HG03064 (cell line): ENCODE measurements around the gene DNAH1.
"Not testable (repeated sequence)": the region's sequence is repeated elsewhere in the genome, so short reads cannot be mapped to it uniquely, and the experiment has no call there.

Experiments
- ATAC-seq: cut with Tn5 transposase; IDR thresholded peaks from one replicate; pipeline ENCODE4 v1.9.1; 2021; ENCODE audit warnings: low read depth; ENCODE audit not compliant: unreplicated experiment

The DNAH1 gene

DNA sequence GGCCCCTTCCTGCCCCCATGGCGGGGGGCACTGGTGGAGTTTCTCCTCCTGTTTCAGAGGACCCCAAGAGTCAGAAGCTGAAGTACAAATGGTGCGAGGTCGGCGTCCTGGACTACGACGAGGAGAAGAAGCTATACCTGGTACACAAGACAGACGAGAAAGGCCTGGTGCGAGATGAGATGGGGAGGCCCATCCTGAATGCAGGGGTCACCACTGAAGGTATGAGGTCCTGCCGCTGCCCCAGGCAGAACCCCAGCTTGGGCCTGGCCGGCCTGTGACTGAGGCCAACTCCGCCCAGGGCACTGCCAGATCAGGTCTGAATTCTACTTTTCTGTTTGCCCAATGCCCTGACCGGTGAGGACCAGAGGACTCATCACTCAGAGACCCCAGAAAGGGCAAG lies 15.0 kb downstream of the DNAH1 start:
- no peak for ATAC-seq

DNA sequence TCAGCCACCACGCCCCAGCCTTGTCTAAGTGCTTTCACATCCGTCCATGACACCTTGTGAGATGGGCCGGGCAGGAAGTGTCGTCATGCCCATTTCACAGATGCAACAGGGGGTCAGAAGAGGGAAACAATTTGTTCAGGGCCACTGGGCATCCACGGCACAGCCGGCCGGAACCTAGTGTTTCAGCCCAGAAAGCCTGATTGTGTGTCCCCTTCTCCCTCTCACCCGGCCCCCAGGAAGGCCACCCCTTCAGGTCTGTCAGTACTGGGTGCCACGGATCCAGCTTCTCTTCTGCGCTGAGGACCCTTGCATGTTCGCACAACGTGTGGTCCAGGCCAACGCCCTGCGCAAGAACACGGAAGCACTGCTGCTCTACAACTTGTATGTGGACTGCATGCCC lies 15.8 kb downstream of the DNAH1 start:
- no peak for ATAC-seq

DNA sequence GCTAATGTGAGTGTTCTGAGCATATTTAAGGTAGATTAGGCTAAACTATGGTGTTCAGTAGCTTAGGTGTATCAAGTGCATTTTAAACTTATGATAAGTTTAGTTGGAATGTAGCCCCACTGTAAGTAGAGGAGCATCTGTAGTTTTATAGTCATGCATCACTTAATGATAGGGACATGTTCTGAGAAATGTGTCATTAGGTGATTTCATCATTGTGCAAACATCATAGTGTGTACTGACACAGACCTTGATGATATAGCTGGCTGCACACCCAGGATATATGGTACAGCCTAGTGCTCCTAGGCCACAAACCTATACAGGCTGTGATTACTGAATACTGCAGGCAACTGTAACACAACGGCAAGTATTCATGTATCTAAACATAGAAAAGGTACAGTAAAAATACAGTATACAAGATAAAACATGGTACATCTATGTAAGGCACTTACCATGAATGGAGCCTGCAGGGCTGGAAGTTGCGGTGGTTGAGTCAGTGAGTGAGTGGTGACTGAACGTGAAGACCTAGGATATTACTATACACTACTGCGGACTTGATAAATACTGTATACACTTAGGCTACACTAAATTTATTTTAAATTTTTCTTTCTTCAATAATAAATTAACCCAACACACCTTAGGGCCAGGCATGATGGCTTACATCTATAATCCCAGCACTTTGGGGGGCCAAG lies 17.9 kb downstream of the DNAH1 start:
- no peak for ATAC-seq

DNA sequence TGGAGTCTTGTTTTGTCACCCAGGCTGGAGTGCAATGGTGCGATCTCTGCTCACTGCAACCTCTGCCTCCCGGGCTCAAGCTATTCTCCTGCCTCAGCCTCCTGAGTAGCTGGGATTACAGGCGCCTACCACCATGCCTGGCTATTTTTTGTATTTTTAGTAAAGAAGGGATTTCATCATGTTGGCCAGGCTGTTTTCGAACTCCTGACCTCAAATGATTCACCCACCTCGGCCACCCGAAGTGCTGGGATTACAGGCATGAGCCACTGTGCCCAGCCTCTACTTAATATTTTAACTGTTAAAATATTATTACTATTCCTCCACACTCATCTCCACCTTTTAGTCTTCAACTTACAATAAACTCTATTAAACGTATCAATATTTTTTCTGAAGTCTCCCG lies 22.0 kb downstream of the DNAH1 start:
- ATAC-seq, result not testable (repeated sequence)

DNA sequence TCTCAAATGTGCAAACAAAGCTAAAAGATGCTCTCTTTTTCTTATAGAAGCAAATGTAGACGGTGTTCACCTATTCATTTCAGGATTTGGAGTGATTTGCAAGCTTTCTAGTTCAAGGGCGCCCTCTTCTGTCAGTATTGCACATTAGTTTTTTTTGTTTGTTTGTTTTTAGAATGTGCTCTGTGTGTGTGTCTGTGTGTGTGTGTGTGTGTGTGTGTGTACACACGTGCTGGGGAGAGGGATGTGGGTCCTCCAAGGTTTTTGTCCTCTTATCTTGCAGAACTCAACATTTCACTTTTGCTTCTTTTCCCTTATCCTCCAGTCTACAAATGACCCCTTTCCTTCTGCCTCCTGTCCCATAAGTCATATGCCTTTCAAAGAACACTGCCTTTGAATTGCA lies 23.5 kb downstream of the DNAH1 start:
- no peak for ATAC-seq

DNA sequence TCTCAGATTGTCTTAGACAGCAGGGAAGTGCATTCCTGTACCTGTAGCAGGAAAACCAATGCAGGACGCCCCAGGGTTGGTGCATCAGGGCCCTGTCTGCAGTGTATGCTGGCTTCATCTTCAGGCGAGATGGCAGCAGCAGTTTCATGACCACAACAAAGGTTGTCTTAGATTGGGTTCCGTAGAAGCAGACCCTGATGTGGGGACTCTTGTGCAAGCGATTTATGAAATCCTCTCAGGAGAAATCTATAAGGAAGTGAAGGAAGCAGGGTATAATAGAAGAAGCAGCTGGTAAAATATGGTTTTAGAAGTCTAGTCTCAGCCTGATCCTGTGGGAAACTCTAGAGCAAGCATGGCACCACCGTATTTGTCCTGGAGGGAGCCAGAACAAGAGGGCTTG lies 25.0 kb downstream of the DNAH1 start:
- ATAC-seq, result no peak

DNA sequence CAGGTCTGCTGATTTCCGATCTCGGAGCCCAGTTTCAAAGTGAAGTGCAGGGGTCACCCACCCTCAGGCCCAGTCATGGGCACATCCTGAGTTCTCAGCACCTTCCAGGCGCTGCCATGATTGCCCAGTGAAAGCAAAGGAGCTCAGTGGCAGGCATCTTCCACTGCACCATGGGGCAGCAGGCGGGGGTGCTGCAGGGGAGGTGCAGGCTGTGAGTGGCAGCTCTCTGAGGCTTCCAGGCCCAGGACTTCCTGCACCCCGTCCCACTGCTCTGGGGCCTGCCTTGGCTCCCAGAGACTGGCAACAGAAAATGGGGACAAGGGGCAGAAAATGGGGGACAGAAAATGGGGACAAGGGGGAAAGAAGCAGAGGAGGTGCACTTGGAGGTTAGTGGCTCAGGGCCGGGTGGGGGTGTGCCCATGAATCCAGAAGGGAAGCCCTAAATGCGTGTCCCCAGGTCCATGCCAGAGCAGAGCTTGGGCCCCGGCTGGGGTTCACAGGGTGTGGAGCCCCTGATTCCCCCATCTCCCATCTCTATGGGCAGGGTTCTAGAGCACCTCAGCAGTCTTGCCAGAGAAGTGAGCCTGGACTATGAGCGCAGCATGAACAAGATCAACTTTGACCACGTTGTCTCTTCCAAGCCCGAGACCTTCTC lies 28.0 kb downstream of the DNAH1 start:
- ATAC-seq, result no peak

DNA sequence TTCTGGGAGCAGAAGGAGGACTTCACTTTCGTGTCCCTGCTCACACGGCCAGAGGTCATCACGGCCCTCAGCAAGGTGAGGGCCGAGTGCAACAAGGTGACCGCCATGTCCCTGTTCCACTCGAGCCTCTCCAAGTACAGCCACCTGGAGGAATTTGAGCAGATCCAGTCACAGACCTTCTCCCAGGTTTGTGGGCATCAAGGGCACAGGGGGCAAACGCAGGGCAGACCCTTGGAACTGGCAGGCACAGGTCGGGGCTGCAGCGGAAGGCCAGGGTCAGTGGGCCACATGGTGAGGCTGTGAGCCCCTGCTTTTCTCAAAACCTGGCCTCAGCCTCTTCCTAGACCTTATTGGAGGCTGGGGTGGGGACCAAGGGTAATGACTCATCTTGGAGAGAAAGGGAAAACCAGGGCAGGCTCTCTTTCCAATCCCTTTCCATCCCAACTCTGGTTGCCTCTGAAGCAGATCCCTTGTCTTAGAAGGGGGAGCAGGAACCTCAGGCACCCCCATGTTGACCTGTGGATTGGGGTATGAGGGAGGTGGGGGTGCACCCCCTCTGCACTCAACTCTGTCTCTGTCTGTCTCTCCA lies 29.5 kb downstream of the DNAH1 start:
- ATAC-seq, result no peak

DNA sequence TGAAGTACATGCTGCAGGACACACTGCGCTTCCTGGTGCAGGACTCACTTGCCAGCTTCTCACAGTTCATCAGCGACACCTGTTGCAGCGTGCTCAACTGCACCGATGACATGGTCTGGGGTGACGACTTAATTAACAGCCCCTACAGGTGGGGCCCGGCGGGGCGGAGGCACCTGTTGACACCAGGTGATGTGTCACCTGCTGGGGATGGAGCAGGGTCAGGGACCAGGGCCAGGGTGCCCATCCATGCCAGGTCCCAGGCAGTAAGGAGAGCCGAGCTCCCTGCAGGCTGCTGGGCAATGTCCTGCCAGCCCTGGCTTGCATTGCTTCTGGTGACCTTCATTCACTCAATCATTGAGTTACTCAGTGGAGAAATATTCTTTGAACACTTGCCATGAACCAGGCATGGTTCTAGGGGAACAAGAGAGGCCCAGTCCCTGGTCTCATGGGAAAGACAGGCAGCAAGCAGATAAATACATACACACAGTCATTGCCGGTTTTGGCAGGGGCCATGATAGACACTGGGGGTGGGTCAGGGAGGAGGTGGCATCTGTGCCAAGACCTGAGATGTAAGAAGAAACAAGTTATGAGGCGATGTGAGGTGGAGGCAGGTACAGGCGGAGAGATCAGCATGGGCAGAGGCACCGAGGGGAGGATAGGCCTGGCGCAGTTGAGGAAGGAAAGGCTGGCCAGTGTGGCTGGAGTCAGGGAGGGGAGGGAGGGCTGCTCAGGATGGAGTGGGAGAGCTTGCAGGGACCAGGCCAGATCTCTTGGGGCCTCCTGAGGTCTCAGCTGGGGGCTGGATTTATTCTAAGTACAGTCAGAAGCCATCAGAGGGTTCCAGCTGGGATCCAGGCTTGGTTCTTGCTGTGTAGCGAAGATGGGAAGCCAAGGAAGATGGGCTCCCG lies 30.8 kb downstream of the DNAH1 start:
- ATAC-seq, result no peak

DNA sequence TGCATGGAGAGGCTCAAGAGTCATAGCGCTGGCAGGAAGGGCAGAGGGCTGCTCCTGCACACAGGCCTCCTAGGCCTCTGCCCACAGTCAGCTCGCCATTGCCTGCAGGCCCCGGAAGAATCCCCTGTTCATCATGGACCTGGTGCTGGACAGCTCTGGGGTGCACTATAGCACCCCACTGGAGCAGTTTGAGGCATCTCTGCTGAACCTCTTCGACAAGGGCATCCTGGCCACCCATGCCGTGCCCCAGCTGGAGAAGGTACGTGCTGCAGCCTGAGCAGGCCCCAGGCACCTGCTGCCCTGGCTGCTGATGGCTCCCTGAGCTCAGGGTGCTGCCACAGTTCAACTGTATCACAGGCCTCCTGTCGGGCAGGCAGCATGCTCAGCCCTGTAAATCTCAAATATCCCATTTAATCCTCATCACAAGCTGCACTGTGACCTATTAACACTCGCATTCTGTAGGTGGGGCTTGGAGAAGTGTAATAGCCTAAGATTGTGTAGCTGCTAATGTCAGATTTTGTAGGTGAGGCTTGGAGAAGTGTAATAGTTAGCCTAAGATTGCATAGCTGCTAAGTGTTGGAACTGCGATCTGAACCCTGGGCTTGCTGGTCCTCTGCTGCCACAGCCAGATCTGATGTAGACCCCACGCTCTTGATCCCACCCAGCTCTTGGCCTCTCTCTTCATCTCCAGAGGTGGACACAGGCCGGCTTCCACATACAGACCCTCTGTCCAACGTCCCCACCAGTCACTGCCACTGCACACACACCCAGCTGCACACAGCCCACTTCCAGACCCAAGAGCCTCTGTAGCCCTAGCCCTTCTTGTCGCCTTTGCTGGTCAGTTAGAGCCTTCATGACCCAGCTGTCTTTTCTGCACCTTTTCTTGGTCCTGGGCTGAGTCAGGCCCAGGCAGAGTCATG lies 31.9 kb downstream of the DNAH1 start:
- no peak for ATAC-seq

DNA sequence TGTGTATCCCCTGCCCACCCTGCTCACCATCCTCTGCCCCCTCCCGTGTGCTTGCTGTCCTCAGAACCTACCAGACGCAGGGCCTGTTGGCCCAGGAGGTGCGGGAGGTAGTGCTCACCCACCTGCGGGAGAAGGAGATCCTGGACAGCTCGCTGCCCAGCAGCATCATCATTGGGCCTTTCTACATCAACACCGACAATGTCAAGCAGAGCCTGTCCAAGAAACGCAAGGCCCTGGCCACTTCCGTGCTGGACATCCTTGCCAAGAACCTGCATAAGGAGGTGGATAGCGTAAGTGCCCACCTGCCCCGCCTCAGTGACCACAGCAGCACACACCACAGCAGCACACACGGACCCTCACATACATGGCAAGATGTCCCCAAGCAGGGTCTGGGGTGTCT lies 33.0 kb downstream of the DNAH1 start:
- ATAC-seq, result no peak

DNA sequence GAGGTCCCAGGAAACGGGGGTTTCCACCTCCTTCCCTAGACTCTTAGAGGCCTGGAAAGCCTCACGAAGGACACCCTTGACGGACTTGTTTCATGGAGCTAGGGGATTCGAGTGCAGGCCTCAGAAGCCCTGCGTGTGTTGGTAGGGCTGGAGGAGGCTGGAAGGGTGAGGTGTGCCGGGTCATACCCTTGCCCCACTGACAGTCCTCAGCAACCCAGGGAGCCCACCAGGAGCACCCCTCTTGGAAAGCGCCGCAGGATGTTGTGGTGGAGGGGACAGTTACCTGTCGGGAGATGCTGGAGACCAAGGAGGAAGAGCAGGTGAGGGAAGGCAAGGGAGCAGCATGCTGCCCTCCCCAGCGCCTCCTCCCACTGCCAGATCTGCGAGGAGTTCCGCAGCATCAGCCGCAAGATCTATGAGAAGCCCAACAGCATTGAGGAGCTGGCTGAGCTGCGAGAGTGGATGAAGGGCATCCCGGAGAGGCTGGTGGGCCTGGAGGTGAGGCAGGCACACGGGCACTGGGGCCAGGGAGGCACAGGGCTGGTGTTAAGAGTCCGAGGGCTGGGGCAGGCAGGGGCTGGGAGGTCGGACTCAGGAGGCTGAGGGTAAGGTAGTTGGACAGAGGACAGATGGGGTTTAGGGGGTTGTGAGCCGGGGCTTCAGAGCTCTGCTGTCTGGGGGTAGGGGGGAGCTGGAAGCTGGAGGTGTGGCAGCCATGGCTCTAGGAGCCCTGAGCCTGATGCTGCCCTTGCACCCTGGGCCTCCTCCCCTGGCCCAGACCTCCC lies 33.7 kb downstream of the DNAH1 start:
- no peak for ATAC-seq

DNA sequence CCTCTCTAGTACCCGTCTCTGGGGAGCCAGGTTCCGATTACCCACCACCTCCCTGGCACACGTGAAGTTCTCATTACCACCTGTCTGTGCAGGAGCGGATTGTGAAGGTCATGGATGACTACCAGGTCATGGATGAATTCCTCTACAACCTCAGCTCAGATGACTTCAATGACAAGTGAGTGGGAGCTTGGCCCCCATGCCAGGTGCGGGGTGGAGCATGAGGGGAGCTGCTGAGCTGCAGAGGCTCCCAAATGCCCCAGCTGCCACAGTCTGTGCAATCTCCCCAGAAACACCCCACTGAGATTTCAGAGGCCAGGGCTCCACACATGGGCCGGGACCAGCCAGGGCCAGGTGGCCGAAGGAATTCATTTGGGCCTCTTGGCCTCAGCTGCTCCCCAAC lies 34.3 kb downstream of the DNAH1 start:
- ATAC-seq, result no peak

DNA sequence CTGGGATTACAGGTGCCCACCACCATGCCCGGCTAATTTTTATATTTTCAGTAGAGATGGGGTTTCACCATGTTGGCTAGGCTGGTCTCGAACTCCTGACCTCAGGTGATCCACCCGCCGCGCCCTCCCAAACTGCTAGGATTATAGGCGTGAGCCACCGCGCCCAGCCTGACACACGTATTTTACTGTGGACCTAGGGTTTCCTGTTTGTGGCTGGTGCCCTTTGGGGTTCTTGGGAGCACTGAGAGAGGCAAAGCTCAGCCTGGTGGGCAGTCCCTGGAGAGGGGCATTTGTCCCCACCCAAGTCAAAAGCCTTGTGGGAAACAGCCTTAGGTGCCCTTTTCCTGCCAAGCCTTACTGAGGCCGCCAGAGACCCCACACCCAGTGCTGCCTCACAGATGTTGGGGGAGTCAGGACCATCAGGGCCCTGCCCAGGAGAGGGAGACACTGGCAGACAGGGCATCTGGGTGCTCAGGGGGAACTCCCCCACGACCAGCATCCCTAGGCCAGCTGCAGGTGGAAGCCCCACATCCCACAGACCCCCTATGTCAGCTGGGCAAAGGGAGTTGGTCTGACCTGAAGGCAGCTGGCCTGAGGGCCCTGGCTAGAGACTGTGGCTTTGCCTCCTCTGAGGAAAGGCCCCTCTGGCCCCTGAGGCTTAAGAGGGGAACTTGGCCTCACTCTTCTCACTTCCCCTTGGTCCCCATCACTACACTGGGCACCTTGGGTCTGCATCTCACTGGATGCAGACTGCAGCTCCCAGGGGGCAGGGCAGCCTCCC lies 35.1 kb downstream of the DNAH1 start:
- no peak for ATAC-seq

DNA sequence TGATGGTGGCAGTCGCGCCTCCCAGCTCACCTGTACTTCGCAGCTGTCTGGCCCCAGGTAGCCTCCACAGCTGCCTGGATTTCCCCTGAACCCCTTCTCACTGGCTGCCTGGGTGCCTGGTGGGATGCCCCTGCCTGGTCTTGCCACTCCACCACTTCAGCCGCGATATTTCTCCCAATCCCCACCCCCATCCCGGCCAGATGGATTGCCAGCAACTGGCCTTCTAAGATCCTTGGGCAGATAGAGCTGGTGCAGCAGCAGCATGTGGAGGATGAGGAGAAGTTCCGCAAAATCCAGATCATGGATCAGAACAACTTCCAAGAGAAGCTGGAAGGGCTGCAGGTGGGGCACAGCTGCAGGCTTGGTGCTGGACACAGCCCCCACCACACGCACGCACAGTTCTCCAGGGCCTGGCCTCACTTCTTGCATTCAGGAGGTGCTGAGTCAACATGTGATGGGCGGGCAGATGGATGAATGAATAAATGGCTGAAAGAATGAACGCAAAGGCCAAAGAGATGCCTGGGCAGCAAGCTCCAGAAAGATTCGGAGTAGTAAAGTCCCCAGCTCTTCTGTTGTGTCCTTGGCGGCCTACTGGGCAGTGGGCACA lies 35.7 kb downstream of the DNAH1 start:
- no peak for ATAC-seq

DNA sequence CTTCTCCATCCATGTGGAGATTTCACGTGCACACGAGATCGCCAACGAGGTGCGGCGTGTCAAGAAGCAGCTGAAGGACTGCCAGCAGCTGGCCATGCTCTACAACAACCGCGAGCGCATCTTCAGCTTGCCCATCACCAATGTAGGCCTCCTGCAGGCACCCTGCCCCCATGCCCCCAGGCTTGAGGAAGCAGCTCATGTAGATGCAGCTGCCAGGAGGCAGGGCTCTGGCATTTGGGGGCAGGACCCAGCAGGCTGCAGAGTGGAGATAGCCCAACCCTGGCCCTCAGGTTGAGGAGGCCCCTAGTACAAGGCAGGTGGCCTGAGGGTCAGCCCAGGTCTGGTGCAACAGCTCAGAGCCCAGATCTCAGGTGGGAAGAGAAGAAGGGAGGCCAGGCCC lies 36.4 kb downstream of the DNAH1 start:
- ATAC-seq, result no peak

DNA sequence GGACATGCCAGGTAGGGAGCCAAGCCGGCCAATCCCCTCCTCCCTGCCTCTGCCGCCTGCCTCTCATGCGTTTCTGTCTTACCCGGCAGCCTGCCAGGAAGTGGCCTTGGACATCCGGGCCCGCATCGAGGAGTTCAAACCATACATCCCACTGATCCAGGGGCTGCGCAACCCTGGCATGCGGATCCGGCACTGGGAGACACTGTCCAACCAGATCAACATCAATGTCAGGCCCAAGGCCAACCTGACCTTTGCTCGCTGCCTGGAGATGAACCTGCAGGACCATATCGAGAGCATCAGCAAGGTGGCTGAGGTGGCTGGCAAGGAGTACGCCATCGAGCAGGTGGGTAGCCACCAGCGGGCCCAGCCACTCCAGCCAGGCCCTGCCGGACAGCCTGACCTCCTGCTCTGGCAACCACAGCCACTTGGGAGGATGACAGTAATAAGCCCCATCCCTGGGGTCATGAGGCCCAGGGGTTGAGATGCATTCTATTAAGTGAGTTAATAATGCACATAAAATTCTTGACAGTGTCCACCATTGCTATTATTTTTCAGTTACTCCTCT lies 37.3 kb downstream of the DNAH1 start:
- ATAC-seq, result no peak

DNA sequence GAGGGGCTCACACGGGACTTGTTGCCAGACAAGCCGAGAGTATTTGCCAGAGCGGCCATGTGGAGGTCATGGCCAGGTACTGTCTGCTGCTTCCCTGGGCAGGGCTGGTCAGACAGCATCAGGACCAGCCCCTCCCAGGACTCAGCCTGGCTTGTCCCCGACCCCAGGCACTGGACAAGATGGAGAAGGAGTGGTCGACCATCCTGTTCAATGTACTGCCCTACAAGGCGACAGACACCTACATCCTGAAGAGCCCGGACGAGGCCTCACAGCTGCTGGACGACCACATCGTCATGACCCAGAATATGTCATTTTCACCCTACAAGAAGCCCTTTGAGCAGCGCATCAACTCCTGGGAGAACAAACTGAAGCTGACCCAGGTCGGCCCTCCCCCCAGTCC lies 38.6 kb downstream of the DNAH1 start:
- ATAC-seq, result no peak
